Loucy (cell line): Measurements from ENCODE around the gene GSE1.

Source experiments
- EZH2phosphoT487 ChIP-seq: fragments of 200-600 bp; IDR thresholded peaks from 2 replicates; pipeline ENCODE4 v1.6.1; 2018; ENCODE audit warnings: antibody characterized with exemption, mild to moderate bottlenecking, moderate library complexity, borderline replicate concordance
- TF ChIP-seq, protein P1 (sequence below): fragments of 200-600 bp; sonication (generic); conservative IDR thresholded peaks from 2 replicates; pipeline ENCODE4 v1.5.1; 2014; ENCODE audit warnings: mild to moderate bottlenecking, antibody characterized with exemption, low read length

DNA sequence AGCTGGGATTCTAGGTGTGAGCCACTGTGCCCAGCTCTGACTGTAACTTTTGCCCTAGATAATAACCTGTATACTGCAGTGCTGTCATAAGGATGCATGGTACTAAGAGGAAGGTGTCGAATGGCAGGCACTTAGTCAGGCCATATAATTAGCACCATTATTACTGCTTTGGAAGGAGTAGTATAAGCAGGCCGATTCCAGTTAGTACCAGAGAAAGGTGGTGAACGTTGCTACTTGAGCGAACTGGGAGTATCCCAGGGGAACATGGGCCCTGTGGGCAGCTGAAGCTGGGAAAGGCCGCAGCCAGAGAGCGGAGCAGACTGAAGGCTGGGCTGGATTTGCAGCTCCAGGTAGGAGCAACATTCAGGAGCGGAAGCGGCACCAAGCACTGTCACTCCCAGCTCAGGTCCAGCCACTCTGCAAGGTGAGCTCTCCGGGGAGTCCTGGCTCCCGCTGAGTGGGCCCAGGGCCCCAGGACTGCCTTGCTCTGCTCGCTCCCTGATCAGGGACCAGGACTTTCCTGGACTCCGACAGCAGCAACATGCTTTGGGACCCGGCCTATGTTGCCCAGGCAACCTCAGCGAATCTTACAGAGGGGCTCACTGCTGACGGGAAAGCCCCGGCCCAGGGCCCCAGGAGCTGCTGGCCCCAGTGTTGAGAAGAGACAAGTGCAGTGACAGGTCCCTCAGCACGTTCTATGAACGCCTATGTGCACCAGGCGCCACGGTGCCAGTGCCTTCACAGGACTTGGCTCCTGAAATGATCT, 109.2 kb downstream of the GSE1 start:
- TF ChIP-seq, protein P1, sequence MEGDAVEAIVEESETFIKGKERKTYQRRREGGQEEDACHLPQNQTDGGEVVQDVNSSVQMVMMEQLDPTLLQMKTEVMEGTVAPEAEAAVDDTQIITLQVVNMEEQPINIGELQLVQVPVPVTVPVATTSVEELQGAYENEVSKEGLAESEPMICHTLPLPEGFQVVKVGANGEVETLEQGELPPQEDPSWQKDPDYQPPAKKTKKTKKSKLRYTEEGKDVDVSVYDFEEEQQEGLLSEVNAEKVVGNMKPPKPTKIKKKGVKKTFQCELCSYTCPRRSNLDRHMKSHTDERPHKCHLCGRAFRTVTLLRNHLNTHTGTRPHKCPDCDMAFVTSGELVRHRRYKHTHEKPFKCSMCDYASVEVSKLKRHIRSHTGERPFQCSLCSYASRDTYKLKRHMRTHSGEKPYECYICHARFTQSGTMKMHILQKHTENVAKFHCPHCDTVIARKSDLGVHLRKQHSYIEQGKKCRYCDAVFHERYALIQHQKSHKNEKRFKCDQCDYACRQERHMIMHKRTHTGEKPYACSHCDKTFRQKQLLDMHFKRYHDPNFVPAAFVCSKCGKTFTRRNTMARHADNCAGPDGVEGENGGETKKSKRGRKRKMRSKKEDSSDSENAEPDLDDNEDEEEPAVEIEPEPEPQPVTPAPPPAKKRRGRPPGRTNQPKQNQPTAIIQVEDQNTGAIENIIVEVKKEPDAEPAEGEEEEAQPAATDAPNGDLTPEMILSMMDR = no peak
- TF ChIP-seq EZH2phosphoT487 = no peak
